Lower leg skin (tissue), 4 donors: ENCODE results near the gene AMOT. TPM values are rescaled to one million over a fixed set of nuclear protein-coding genes. Genes with fewer than 3 reads are reported as not detected.

Experiments
- DNase-seq, 2 donors: peaks; one replicate each; pipeline ENCODE4 v3.0.0-alpha.2; 2019; ENCODE audit warnings: low spot score in 2 of 2
- H3K4me3 ChIP-seq: fragments of 200-600 bp; sonication (generic); 2 replicates; pipeline ENCODE4 v1.5.1; 2017; ENCODE audit warnings: mild to moderate bottlenecking, low read depth; ENCODE audit not compliant: poor library complexity, severe bottlenecking
- POLR2A ChIP-seq, 2 donors: fragments of 450-650 bp; IDR thresholded peaks; one replicate each; pipeline ENCODE4 v1.6.1; 2016 to 2017; ENCODE audit warnings: antibody characterized with exemption in 2 of 2, mild to moderate bottlenecking in 1 of 2, moderate library complexity in 1 of 2
- WGBS, 2 donors: methylation state at CpG; one replicate each; pipeline ENCODE4 v1.1.5; 2018; 5-methylcytosine and 5-hydroxymethylcytosine counted together
- intact Hi-C: fragments of 100-400 bp; cut with DNase I; formaldehyde crosslinking; loops from one replicate; pipeline ENCODE4 v1.15.0; 2023; ENCODE audit warnings: low total_unique reads
- total RNA-seq, 4 donors: library from RNA; depleted of rRNA; stranded (reverse); fragments of >200 nt; gene quantifications; one replicate each; pipeline ENCODE4 v1.1.0, GENCODE V29; 2016
- TF ChIP-seq, protein P1 (sequence below), 3 donors: fragments of 450-650 bp; IDR thresholded peaks; one replicate each; pipeline ENCODE4 v1.5.1; 2016; ENCODE audit warnings: antibody characterized with exemption in 3 of 3, mild to moderate bottlenecking in 3 of 3, moderate library complexity in 2 of 3

Gene AMOT
- total RNA-seq, result 10 to 100 TPM in 2 of 4 donors, 1 to 10 TPM in 2; 2.7 to 13.9 (median 10.3) TPM

DNA sequence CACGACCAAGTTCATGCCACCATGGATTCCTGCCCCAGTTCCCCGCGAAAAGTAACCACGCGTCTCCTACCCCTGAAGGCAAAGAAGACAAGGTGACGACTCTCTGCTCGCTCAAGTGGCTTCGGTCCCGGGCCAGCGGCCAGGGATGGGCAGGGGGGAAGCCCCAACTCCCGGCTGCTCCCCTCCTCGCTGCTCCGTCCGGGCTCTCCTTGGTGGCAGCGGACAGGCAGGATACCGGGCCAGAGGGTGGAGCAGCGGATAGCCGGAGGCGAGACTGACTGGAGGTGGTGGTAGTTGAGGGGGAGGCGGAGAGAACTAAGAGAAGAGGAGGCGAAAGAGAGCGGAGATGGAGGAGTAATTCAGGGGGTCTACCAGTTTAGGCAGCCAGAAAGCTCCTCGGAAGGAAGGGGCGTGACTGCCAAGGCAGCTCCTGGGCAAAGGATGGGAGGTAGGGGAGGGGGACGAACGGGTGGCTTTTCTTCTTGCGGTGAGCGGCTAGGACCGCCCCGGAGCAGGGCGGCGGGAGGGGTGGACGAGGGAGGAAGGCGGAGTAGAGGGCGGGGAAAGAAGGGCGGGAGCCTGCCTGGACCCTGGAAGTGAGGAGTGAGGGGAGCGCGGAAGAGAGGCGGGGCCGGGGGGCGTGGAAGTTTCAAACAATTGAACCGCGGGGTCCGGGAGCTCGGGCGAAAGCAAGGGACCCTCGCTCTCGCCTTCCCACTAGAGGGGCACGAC is at the start of gene AMOT:
TSS of gene AMOT (minus strand) at position 450 of the 732 bp plus-strand sequence. CDS start 17,705 bp downstream, outside the sequence.
- TF ChIP-seq, protein P1, sequence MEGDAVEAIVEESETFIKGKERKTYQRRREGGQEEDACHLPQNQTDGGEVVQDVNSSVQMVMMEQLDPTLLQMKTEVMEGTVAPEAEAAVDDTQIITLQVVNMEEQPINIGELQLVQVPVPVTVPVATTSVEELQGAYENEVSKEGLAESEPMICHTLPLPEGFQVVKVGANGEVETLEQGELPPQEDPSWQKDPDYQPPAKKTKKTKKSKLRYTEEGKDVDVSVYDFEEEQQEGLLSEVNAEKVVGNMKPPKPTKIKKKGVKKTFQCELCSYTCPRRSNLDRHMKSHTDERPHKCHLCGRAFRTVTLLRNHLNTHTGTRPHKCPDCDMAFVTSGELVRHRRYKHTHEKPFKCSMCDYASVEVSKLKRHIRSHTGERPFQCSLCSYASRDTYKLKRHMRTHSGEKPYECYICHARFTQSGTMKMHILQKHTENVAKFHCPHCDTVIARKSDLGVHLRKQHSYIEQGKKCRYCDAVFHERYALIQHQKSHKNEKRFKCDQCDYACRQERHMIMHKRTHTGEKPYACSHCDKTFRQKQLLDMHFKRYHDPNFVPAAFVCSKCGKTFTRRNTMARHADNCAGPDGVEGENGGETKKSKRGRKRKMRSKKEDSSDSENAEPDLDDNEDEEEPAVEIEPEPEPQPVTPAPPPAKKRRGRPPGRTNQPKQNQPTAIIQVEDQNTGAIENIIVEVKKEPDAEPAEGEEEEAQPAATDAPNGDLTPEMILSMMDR (IDR thresholded peaks at IDR 0.05), result no peak
- no peak for TF ChIP-seq POLR2A (IDR thresholded peaks at IDR 0.05)
- 0 to 15% methylated on average over 43 to 49 of the region's 49 CpGs for WGBS, 2 donors
- peak; percentile 65 to 95 for DNase-seq
- intact Hi-C loops, result no loop called here
- H3K4me3 ChIP-seq, result peak within 1 kb of the TSS; percentile 52

DNA sequence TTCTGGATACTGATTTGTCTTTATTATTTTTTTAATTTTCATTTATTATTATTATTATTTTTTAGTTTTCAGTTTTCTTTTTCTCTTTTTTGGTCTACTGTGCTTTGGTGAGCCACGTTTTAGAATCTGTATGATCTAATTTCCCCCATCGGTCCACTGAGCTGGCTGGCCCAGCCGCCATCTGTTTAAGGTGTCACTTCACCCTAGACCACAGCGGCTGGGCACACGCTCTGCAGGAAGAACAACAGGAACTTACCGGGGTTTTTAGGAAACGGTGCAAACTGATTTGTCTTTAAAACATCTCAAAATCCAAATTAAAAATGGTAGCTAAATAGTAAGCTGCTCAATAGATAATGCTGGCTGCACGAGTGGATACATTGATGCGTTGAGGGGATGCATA is 48.8 kb upstream of the AMOT start:
- no peak overlapping the region for H3K4me3 ChIP-seq
- TF ChIP-seq POLR2A (IDR thresholded peaks at IDR 0.05), result no peak
- TF ChIP-seq, protein P1 (IDR thresholded peaks at IDR 0.05), result no peak
- DNase-seq, result no peak
- intact Hi-C loops, result no loop called here
- WGBS, 2 donors, result 45 to 51% methylated on average over 9 of the region's 9 CpGs

DNA sequence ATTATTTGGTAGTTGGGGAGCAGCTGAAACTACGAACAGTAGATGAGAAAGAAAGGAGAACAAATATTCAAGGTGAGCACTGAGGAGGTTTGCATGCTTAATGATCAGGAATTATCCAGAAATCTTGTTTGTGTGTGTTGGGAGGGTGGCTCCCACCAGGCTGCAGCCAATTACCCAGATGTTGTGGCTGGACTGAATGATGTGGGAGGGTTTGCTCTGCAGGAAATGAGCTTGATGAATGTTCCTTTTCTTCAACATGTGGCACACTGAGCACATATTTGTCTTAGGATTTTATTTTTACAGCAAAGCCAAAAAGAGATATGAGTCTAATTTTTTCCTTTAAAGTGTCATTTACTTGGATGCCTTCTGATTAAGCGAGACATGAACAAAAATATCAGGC is 48.3 kb upstream of the AMOT start:
- no peak overlapping the region for H3K4me3 ChIP-seq
- TF ChIP-seq, protein P1 (IDR thresholded peaks at IDR 0.05), result no peak
- TF ChIP-seq POLR2A (IDR thresholded peaks at IDR 0.05), result no peak
- intact Hi-C loops, result no loop called here
- 33 to 56% methylated on average over 2 of the region's 2 CpGs for WGBS, 2 donors
- DNase-seq, result no peak

DNA sequence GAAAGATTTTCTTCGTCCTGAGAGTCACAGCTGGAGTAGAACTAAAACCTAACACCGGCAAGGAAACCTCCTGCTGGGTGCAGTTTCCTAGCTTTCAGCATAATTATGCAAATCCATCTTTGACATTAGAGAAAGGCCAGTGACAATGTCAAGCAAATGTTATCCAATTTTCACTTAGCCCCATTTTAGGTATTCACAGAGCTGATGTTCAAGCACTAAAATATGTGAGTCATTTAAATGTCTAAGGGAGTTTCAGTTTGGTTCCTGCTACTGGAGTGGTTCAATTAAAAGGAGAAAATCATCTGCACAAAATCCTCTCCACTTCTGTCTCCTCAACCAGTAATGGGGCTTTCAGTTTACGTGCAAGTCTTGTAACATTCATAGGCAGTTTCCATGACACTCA is 37.1 kb upstream of the AMOT start:
- DNase-seq, result no peak
- no peak overlapping the region for H3K4me3 ChIP-seq
- WGBS, 2 donors, result 53 to 86% methylated on average over 3 of the region's 3 CpGs
- intact Hi-C loops, result no loop called here
- TF ChIP-seq POLR2A (IDR thresholded peaks at IDR 0.05), result no peak
- TF ChIP-seq, protein P1 (IDR thresholded peaks at IDR 0.05), result no peak

- TF ChIP-seq POLR2A (IDR thresholded peaks at IDR 0.05), result no peak
- TF ChIP-seq, protein P1 (IDR thresholded peaks at IDR 0.05), result no peak
- no peak for DNase-seq
- 48 to 55% methylated on average over 1 of the region's 1 CpG for WGBS, 2 donors
- intact Hi-C loops, result no loop called here
- no peak overlapping the region for H3K4me3 ChIP-seq
Measured at GRCh38 chrX:112874614-112875013, 34.0 kb upstream of the AMOT start.

DNA sequence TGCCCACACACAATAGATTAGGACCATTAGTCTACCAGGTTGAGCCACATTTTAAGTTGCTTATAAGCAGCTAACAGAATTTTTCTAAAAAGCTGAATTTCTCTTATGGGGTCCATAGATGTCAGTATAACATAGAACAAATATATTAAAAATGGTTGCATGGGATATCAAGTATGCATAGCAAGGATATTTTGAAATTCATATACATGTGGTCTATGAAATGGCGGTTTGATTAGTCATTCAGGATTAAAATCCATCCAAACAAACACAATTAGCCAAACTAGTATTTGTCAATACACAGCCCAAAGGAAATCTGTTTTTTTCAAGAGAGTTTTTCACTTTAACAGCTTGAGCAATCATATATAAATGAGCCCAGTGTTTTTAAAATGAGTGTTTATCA is 33.5 kb upstream of the AMOT start:
- no peak for TF ChIP-seq POLR2A (IDR thresholded peaks at IDR 0.05)
- TF ChIP-seq, protein P1 (IDR thresholded peaks at IDR 0.05), result no peak
- WGBS, 2 donors, result 38 to 41% methylated on average over 1 of the region's 1 CpG
- intact Hi-C loops, result no loop called here
- no peak overlapping the region for H3K4me3 ChIP-seq
- no peak for DNase-seq
